ENCODE measurements around the gene PPP1R36.

DNA sequence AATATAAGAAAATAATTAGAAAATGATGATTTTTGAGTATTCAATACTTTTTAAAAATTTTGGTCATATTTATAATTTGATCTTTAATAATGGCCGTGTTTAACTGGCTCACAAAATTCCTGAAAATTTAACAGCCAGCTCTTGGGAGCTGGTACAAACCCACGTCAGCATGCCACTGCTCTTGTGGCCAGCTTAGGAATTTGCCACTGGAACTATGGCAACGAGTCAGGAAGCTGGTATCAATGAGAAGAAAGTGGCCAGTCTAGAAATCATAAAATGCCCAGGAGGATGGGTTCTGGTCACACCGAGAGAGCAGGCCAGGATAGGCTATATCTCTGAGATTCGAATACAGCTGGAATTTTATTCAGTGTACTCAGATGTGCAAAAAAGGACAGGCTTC is 82.3 kb downstream of the PPP1R36 start:
- TF ChIP-seq, protein P1, sequence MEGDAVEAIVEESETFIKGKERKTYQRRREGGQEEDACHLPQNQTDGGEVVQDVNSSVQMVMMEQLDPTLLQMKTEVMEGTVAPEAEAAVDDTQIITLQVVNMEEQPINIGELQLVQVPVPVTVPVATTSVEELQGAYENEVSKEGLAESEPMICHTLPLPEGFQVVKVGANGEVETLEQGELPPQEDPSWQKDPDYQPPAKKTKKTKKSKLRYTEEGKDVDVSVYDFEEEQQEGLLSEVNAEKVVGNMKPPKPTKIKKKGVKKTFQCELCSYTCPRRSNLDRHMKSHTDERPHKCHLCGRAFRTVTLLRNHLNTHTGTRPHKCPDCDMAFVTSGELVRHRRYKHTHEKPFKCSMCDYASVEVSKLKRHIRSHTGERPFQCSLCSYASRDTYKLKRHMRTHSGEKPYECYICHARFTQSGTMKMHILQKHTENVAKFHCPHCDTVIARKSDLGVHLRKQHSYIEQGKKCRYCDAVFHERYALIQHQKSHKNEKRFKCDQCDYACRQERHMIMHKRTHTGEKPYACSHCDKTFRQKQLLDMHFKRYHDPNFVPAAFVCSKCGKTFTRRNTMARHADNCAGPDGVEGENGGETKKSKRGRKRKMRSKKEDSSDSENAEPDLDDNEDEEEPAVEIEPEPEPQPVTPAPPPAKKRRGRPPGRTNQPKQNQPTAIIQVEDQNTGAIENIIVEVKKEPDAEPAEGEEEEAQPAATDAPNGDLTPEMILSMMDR (IDR thresholded peaks at IDR 0.05 in 8 of 11, conservative IDR thresholded peaks at IDR 0.05 in 3 of 11): no peak
- no peak for TF ChIP-seq POLR2A (IDR thresholded peaks at IDR 0.05)
